ENCODE measurements around the gene RBM4.

- no peak for TF ChIP-seq CTCF (conservative IDR thresholded peaks at IDR 0.05; ENCODE audit: low read depth, low read length)
- TF ChIP-seq EZH2 (IDR thresholded peaks at IDR 0.05; ENCODE audit: borderline replicate concordance, low read depth, low read length, poor library complexity, severe bottlenecking): no peak
These were observed 32.3 kb downstream of the RBM4 start for GRCh38 chr11:66670816-66671215.
